Measurements from ENCODE around the gene IQUB.
"Not testable (repeated sequence)": the region's sequence is repeated elsewhere in the genome, so short reads cannot be mapped to it uniquely, and the experiment has no call there.

The IQUB gene

GRCh38 chr7:123492485-123492884 is 41.9 kb downstream of the IQUB start:
- DNase-seq (ENCODE audit: low read depth in 2 of 2) = no peak

- DNase-seq (ENCODE audit: low read depth in 2 of 2) = no peak
Observed at GRCh38 chr7:123485721-123486120, 48.7 kb downstream of the IQUB start.

- DNase-seq (ENCODE audit: low read depth in 2 of 2) = no peak
Observed at GRCh38 chr7:123485187-123485586, 49.2 kb downstream of the IQUB start.

- no peak for DNase-seq (ENCODE audit: low read depth in 2 of 2)
Observed at GRCh38 chr7:123484199-123484598, 50.2 kb downstream of the IQUB start.

- no peak for DNase-seq (ENCODE audit: low read depth in 2 of 2)
Observed at GRCh38 chr7:123480107-123480506, 54.3 kb downstream of the IQUB start.

- DNase-seq (ENCODE audit: low read depth in 2 of 2) = not testable (repeated sequence)
Observed at GRCh38 chr7:123478056-123478455, 56.3 kb downstream of the IQUB start.

- DNase-seq (ENCODE audit: low read depth in 2 of 2) = no peak
Observed at GRCh38 chr7:123472750-123473445, 61.5 kb downstream of the IQUB start.

- no peak for DNase-seq (ENCODE audit: low read depth in 2 of 2)
Observed at GRCh38 chr7:123472327-123472726, 62.1 kb downstream of the IQUB start.

GRCh38 chr7:123468303-123468702 is 66.1 kb downstream of the IQUB start:
- DNase-seq (ENCODE audit: low read depth in 2 of 2) = no peak

- no peak for DNase-seq (ENCODE audit: low read depth in 2 of 2)
Observed at GRCh38 chr7:123463890-123464289, 70.5 kb downstream of the IQUB start.

- no peak for DNase-seq (ENCODE audit: low read depth in 2 of 2)
Observed at GRCh38 chr7:123460616-123461015, 73.8 kb downstream of the IQUB start.

GRCh38 chr7:123455965-123456470 is 78.4 kb downstream of the IQUB start:
- no peak for DNase-seq (ENCODE audit: low read depth in 2 of 2)

GRCh38 chr7:123440101-123440548 is 94.3 kb downstream of the IQUB start:
- DNase-seq (ENCODE audit: low read depth in 2 of 2) = no peak

GRCh38 chr7:123439191-123439590 is 95.2 kb downstream of the IQUB start:
- no peak for DNase-seq (ENCODE audit: low read depth in 2 of 2)

GRCh38 chr7:123437447-123437995 is 96.9 kb downstream of the IQUB start:
- DNase-seq (ENCODE audit: low read depth in 2 of 2) = no peak

GRCh38 chr7:123435080-123435700 is 99.2 kb downstream of the IQUB start:
- no peak for DNase-seq (ENCODE audit: low read depth in 2 of 2)

- no peak for DNase-seq (ENCODE audit: low read depth in 2 of 2)
Observed at GRCh38 chr7:123433665-123434064, 100.7 kb downstream of the IQUB start.

GRCh38 chr7:123432601-123433000 is 101.8 kb downstream of the IQUB start:
- DNase-seq (ENCODE audit: low read depth in 2 of 2) = no peak

GRCh38 chr7:123431075-123431614 is 103.2 kb downstream of the IQUB start:
- no peak for DNase-seq (ENCODE audit: low read depth in 2 of 2)

GRCh38 chr7:123425246-123425645 is 109.1 kb downstream of the IQUB start:
- DNase-seq (ENCODE audit: low read depth in 2 of 2) = no peak

- no peak for DNase-seq (ENCODE audit: low read depth in 2 of 2)
Observed at GRCh38 chr7:123424463-123424862, 109.9 kb downstream of the IQUB start.

- no peak for DNase-seq (ENCODE audit: low read depth in 2 of 2)
Observed at GRCh38 chr7:123423622-123424021, 110.8 kb downstream of the IQUB start.

- DNase-seq (ENCODE audit: low read depth in 2 of 2) = no peak
Observed at GRCh38 chr7:123417580-123417979, 116.8 kb downstream of the IQUB start.

All from stimulated activated CD4-positive, alpha-beta T cell treated with anti-CD3 and anti-CD28 coated beads, Interleukin-12 subunit alpha, Interleukin-12 subunit beta, amount 100 ng/mL, for 24 hours (primary cell).